H1 (cell line): Measurements from ENCODE around the gene ETV2. TPM values are rescaled to one million over a fixed set of nuclear protein-coding genes. Genes with fewer than 3 reads are reported as not detected.
A peak's percentile ranks its signal among the peaks of the same experiment; 100 is the strongest.

Experiments used
- CEBPB ChIP-seq: IDR thresholded peaks from 2 replicates; pipeline ENCODE4 v1.6.1; 2012; ENCODE audit warnings: low read depth, low read length
- CHD7 ChIP-seq: fragments of 300-600 bp; sonication (generic); IDR thresholded peaks from 2 replicates; pipeline ENCODE4 v1.7.1; 2012; ENCODE audit warnings: low read length, moderate library complexity, mild to moderate bottlenecking, inconsistent platforms; ENCODE audit not compliant: insufficient replicate concordance
- E2F6 ChIP-seq: IDR thresholded peaks from 2 replicates; pipeline ENCODE4 v1.6.1; 2012; ENCODE audit warnings: inconsistent platforms
- GABPA ChIP-seq: IDR thresholded peaks from 2 replicates; pipeline ENCODE4 v1.6.1; 2011; ENCODE audit warnings: mild to moderate bottlenecking, low read length, moderate library complexity, borderline replicate concordance; ENCODE audit not compliant: insufficient read depth
- GTF2F1 ChIP-seq: IDR thresholded peaks from 2 replicates; pipeline ENCODE4 v1.6.1; 2012; ENCODE audit warnings: low read depth, low read length, improper control_type of control experiment, borderline replicate concordance
- HDAC6 ChIP-seq: IDR thresholded peaks from one replicate; pipeline ENCODE4 v1.7.1; 2012; ENCODE audit warnings: low read depth, mild to moderate bottlenecking, inconsistent platforms, low read length, moderate library complexity
- KDM5A ChIP-seq: fragments of 200-600 bp; IDR thresholded peaks from 2 replicates; pipeline ENCODE4 v1.7.1; 2012; ENCODE audit warnings: mild to moderate bottlenecking, low read length, inconsistent platforms, mixed read lengths
- RFX5 ChIP-seq: IDR thresholded peaks from 2 replicates; pipeline ENCODE4 v1.6.1; 2011; ENCODE audit warnings: low read depth, low read length, improper control_type of control experiment, borderline replicate concordance
- SP1 ChIP-seq: IDR thresholded peaks from 2 replicates; pipeline ENCODE4 v1.6.1; 2011; ENCODE audit warnings: low read depth, low read length
- polyA plus RNA-seq, 7 experiments: library from polyadenylated mRNA; depleted of rRNA in 3 of 7; stranded (reverse) in 5 of 7; unstranded in 2 of 7; fragments of >200 nt in 5 of 7; fragments of 200-250 nt in 2 of 7; gene quantifications; 1 replicate in 5 of 7; 2 replicates in 1 of 7; 4 replicates in 1 of 7; pipeline versions ENCODE4 v1.2.1 to v1.2.3, GENCODE V29; 2011 to 2013; ENCODE audit warnings: missing spikeins in 2 of 7, mixed read lengths in 2 of 7
- total RNA-seq: library from RNA; stranded (reverse); fragmentation: NEBNext Ultra II Directional; extraction: Animal tissue kit (Norgen Biotek cat#: 25700); gene quantifications from 2 replicates; pipeline ENCODE4 v1.2.1, GENCODE V29; 2021

ETV2 gene
- total and polyA plus RNA-seq, 2 of the 8 experiments (the other 6 are each of a cell fraction or from before 2014, with no cell fraction given), result 0.88 to 1.3 TPM

GRCh38 chr19:35643255-35644205 lies 2.0 kb downstream of the ETV2 start (continued):
- TF ChIP-seq CHD7, result no peak
- no peak for TF ChIP-seq HDAC6
- TF ChIP-seq RFX5, result no peak
- no peak for TF ChIP-seq CEBPB
- no peak for TF ChIP-seq KDM5A
- no peak for TF ChIP-seq GTF2F1
- peak; percentile 95 for TF ChIP-seq E2F6
- TF ChIP-seq GABPA, result no peak
- peak; percentile 37; the same call in 1 of the 2 replicates for TF ChIP-seq SP1
